Lower leg skin (tissue), 4 donors: Measurements from ENCODE around the gene TMEM212. TPM values are rescaled to one million over a fixed set of nuclear protein-coding genes. Genes with fewer than 3 reads are reported as not detected.

Source experiments
- DNase-seq, 2 donors: peaks; one replicate each; pipeline ENCODE4 v3.0.0-alpha.2; 2019; ENCODE audit warnings: low spot score in 2 of 2
- H3K4me3 ChIP-seq: fragments of 200-600 bp; sonication (generic); 2 replicates; pipeline ENCODE4 v1.5.1; 2017; ENCODE audit warnings: mild to moderate bottlenecking, low read depth; ENCODE audit not compliant: poor library complexity, severe bottlenecking
- CTCF ChIP-seq, 3 donors: fragments of 450-650 bp; IDR thresholded peaks; one replicate each; pipeline ENCODE4 v1.5.1; 2016; ENCODE audit warnings: antibody characterized with exemption in 3 of 3, mild to moderate bottlenecking in 3 of 3, moderate library complexity in 2 of 3
- POLR2A ChIP-seq, 2 donors: fragments of 450-650 bp; IDR thresholded peaks; one replicate each; pipeline ENCODE4 v1.6.1; 2016 to 2017; ENCODE audit warnings: antibody characterized with exemption in 2 of 2, mild to moderate bottlenecking in 1 of 2, moderate library complexity in 1 of 2
- whole genome bisulfite sequencing, 2 donors: methylation state at CpG; one replicate each; pipeline ENCODE4 v1.1.5; 2018; 5-methylcytosine and 5-hydroxymethylcytosine counted together
- intact Hi-C: fragments of 100-400 bp; cut with DNase I; formaldehyde crosslinking; loops from one replicate; pipeline ENCODE4 v1.15.0; 2023; ENCODE audit warnings: low total_unique reads
- total RNA-seq, 4 donors: library from RNA; depleted of rRNA; stranded (reverse); fragments of >200 nt; gene quantifications; one replicate each; pipeline ENCODE4 v1.1.0, GENCODE V29; 2016

The TMEM212 gene
- total RNA-seq, 4 donors from 2014 or later: not detected

GRCh38 chr3:171801738-171802589 lies 41.2 kb upstream of the TMEM212 start:
- WGBS, 2 donors: 30 to 42% methylated on average over 4 of the region's 4 CpGs
- no peak overlapping the region for H3K4me3 ChIP-seq
- no peak for DNase-seq
- TF ChIP-seq CTCF (IDR thresholded peaks at IDR 0.05) (no peak), POLR2A (IDR thresholded peaks at IDR 0.05) (no peak)
- intact Hi-C loops: no loop called here

DNA sequence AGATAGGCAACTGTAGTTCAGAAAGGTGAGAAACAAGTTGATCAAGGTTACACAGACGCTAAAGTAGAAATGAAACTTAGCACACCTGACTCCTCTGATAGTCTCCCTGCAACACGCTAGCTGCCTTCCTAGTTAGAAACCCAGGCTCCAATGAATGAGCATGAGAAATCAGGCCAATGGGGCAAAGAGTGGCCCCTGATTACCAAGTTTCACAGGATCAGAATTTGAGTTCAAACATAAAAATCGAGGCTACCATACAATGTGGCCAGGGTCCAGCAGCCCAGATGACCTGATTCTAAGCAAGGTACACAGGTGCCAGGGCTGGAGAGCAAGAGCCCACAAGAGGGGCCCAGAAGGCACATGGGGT lies 40.6 kb upstream of the TMEM212 start:
- intact Hi-C loops: no loop called here
- WGBS, 2 donors: 65 to 76% methylated on average over 3 of the region's 3 CpGs
- DNase-seq: no peak
- H3K4me3 ChIP-seq: no peak overlapping the region
- TF ChIP-seq CTCF (IDR thresholded peaks at IDR 0.05): no peak
- TF ChIP-seq POLR2A (IDR thresholded peaks at IDR 0.05): no peak

DNA sequence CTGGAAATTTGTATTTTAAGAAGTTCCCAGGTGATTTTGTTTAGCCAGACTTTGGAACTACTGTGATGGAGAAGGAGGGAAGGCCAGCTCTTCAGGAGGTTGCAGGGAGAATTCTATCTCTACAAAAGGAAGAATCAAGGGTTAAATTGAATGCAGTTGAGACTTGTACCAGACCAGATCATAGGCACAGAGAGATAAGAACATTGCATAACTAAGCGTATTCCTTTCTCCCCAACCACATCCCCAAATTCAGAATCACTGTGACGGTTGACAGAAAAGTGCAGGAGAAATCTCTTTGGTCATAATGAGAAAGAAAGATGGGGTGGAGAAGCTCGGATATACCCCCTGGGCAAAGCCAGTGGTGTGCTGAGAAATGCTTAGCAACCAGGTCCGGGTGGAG lies 40.1 kb upstream of the TMEM212 start:
- 66 to 68% methylated on average over 4 of the region's 4 CpGs for WGBS, 2 donors
- intact Hi-C loops: no loop called here
- H3K4me3 ChIP-seq: no peak overlapping the region
- no peak for DNase-seq
- TF ChIP-seq CTCF (IDR thresholded peaks at IDR 0.05) (no peak), POLR2A (IDR thresholded peaks at IDR 0.05) (no peak)

GRCh38 chr3:171804618-171805389 lies 38.3 kb upstream of the TMEM212 start:
- intact Hi-C loops: no loop called here
- 27 to 36% methylated on average over 6 of the region's 6 CpGs for WGBS, 2 donors
- no peak for DNase-seq
- no peak overlapping the region for H3K4me3 ChIP-seq
- TF ChIP-seq POLR2A (IDR thresholded peaks at IDR 0.05) (no peak), CTCF (IDR thresholded peaks at IDR 0.05) (no peak)

GRCh38 chr3:171805687-171806086 lies 37.5 kb upstream of the TMEM212 start:
- H3K4me3 ChIP-seq: no peak overlapping the region
- DNase-seq: no peak
- intact Hi-C loops: no loop called here
- TF ChIP-seq CTCF (IDR thresholded peaks at IDR 0.05) (no peak), POLR2A (IDR thresholded peaks at IDR 0.05) (no peak)
- 57 to 58% methylated on average over 3 of the region's 3 CpGs for WGBS, 2 donors
